Osteoblast (primary cell): Measurements from ENCODE around the gene TOP1. TPM values are rescaled to one million over a fixed set of nuclear protein-coding genes. Genes with fewer than 3 reads are reported as not detected.

Experiments used
- DNase-seq: peaks from one replicate; pipeline ENCODE4 v3.0.0; 2011; ENCODE audit warnings: low spot score, mixed read lengths; ENCODE audit not compliant: insufficient read length; ENCODE audit errors: missing footprints
- H2AFZ ChIP-seq: 2 replicates; pipeline ENCODE4 v1.6.0; 2011; ENCODE audit warnings: mild to moderate bottlenecking, low read length
- H3K27ac ChIP-seq: 2 replicates; pipeline ENCODE4 v1.5.1; 2011; ENCODE audit warnings: mild to moderate bottlenecking, low read depth, low read length, moderate library complexity
- H3K27me3 ChIP-seq: 2 replicates; pipeline ENCODE4 v1.6.0; 2012; ENCODE audit warnings: mild to moderate bottlenecking, control low read depth, inconsistent platforms, low read length, moderate library complexity; ENCODE audit not compliant: insufficient read depth
- H3K36me3 ChIP-seq: 2 replicates; pipeline ENCODE4 v1.5.1; 2011; ENCODE audit warnings: mild to moderate bottlenecking, low read length, control low read depth, moderate library complexity; ENCODE audit not compliant: insufficient read depth
- H3K4me1 ChIP-seq: 2 replicates; pipeline ENCODE4 v1.5.1; 2011; ENCODE audit warnings: mild to moderate bottlenecking, low read length, control low read depth, moderate library complexity; ENCODE audit not compliant: insufficient read depth
- H3K4me2 ChIP-seq: 2 replicates; pipeline ENCODE4 v1.6.0; 2011; ENCODE audit warnings: mild to moderate bottlenecking, low read length; ENCODE audit not compliant: insufficient read depth
- H3K4me3 ChIP-seq: fragments of 200-600 bp; sonication (generic); 3 replicates; pipeline ENCODE4 v1.5.1; 2012; ENCODE audit warnings: mild to moderate bottlenecking, low read length, inconsistent platforms; ENCODE audit not compliant: insufficient read depth
- H3K79me2 ChIP-seq: 2 replicates; pipeline ENCODE4 v1.6.0; 2012; ENCODE audit warnings: mild to moderate bottlenecking, low read length, control low read depth, inconsistent platforms; ENCODE audit not compliant: insufficient read depth
- H3K9me3 ChIP-seq: 2 replicates; pipeline ENCODE4 v1.5.1; 2011; ENCODE audit warnings: low read depth, low read length, control low read depth
- H4K20me1 ChIP-seq: 2 replicates; pipeline ENCODE4 v1.6.0; 2012; ENCODE audit warnings: mild to moderate bottlenecking, low read length, control low read depth; ENCODE audit not compliant: insufficient read depth
- total RNA-seq: library from RNA; depleted of rRNA; stranded (reverse); fragments of >200 nt; gene quantifications from 2 replicates; pipeline ENCODE4 v1.2.3, GENCODE V29; 2012
- TF ChIP-seq, protein P1 (sequence below): IDR thresholded peaks from 2 replicates; pipeline ENCODE4 v1.5.1; 2011; ENCODE audit warnings: mild to moderate bottlenecking, low read depth, low read length, moderate library complexity; ENCODE audit errors: extremely low read depth

The TOP1 gene
- total RNA-seq, 1 donor: 10.5 TPM

DNA sequence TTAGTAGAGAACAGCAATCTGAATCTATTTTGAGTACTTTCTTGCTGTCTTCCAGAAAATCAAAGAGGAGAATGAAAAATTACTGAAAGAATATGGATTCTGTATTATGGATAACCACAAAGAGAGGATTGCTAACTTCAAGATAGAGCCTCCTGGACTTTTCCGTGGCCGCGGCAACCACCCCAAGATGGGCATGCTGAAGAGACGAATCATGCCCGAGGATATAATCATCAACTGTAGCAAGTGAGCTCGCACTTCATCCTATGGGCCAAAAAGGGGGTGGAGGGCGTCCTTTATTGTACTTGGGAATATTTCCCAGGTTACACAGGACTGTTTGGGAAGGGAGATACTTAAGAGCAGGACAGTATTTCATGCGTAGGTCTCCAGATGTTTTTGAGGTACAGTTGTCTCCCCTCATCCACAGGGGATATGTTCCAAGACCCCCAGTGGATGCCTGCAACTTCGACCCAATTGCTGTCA lies 71.4 kb downstream of the TOP1 start:
- no peak overlapping the region for H3K27ac ChIP-seq
- peaks cover 13% of the 10 kb centered on the region for H3K4me1 ChIP-seq
- DNase-seq: no peak
- no peaks in the 10 kb centered on the region for H4K20me1 ChIP-seq
- no peak overlapping the region for H3K4me3 ChIP-seq
- H3K36me3 ChIP-seq: peaks cover 81% of the 10 kb centered on the region
- TF ChIP-seq, protein P1, sequence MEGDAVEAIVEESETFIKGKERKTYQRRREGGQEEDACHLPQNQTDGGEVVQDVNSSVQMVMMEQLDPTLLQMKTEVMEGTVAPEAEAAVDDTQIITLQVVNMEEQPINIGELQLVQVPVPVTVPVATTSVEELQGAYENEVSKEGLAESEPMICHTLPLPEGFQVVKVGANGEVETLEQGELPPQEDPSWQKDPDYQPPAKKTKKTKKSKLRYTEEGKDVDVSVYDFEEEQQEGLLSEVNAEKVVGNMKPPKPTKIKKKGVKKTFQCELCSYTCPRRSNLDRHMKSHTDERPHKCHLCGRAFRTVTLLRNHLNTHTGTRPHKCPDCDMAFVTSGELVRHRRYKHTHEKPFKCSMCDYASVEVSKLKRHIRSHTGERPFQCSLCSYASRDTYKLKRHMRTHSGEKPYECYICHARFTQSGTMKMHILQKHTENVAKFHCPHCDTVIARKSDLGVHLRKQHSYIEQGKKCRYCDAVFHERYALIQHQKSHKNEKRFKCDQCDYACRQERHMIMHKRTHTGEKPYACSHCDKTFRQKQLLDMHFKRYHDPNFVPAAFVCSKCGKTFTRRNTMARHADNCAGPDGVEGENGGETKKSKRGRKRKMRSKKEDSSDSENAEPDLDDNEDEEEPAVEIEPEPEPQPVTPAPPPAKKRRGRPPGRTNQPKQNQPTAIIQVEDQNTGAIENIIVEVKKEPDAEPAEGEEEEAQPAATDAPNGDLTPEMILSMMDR: no peak
- H2AFZ ChIP-seq: no peak overlapping the region
- H3K27me3 ChIP-seq: no peaks in the 10 kb centered on the region
- no peak overlapping the region for H3K4me2 ChIP-seq
- no peaks in the 10 kb centered on the region for H3K9me3 ChIP-seq
- H3K79me2 ChIP-seq: no peaks in the 10 kb centered on the region

- no peaks in the 10 kb centered on the region for H3K79me2 ChIP-seq
- H3K9me3 ChIP-seq: no peaks in the 10 kb centered on the region
- TF ChIP-seq, protein P1: no peak
- peaks cover 72% of the 10 kb centered on the region for H3K36me3 ChIP-seq
- H3K4me3 ChIP-seq: no peak overlapping the region
- H3K4me1 ChIP-seq: peaks cover 11% of the 10 kb centered on the region
- no peaks in the 10 kb centered on the region for H3K27me3 ChIP-seq
- no peak overlapping the region for H3K27ac ChIP-seq
- no peak overlapping the region for H3K4me2 ChIP-seq
- H2AFZ ChIP-seq: no peak overlapping the region
- H4K20me1 ChIP-seq: no peaks in the 10 kb centered on the region
- no peak for DNase-seq
These were observed 73.0 kb downstream of the TOP1 start for GRCh38 chr20:41101660-41102059.

DNA sequence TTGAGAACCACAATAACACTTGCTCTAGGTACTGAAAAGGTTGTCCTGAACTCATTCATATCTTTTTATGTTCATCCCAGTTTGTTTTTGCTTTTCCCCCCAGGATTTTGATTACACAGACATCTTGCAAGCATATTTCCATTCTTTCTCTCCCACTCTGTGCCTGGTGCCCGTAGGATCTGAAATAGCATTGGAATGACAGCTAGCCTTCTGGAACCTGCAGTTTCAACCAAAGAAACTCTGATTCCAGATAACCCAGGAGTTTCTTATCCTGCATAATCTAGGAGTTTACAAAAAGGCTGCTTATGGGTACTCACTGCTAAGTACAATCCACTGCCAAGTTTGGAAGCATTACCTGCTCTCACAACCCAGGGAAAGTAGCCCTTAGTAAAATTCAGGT lies 79.9 kb downstream of the TOP1 start:
- Histone ChIP-seq H3K4me1 (no peaks in the 10 kb centered on the region), H3K4me2 (no peak overlapping the region), H3K4me3 (no peak overlapping the region), H3K27ac (no peak overlapping the region), H2AFZ (no peak overlapping the region), H4K20me1 (no peaks in the 10 kb centered on the region), H3K36me3 (peaks cover 51% of the 10 kb centered on the region), H3K79me2 (peaks cover 2% of the 10 kb centered on the region), H3K9me3 (no peaks in the 10 kb centered on the region), H3K27me3 (no peaks in the 10 kb centered on the region)
- DNase-seq: no peak
- TF ChIP-seq, protein P1: no peak

GRCh38 chr20:41110012-41110411 lies 81.4 kb downstream of the TOP1 start:
- Histone ChIP-seq H3K4me1 (no peaks in the 10 kb centered on the region), H3K9me3 (no peaks in the 10 kb centered on the region), H3K27ac (no peak overlapping the region), H3K4me3 (no peak overlapping the region), H3K4me2 (no peak overlapping the region), H4K20me1 (no peaks in the 10 kb centered on the region), H3K36me3 (peaks cover 54% of the 10 kb centered on the region), H3K27me3 (no peaks in the 10 kb centered on the region), H3K79me2 (peaks cover 2% of the 10 kb centered on the region), H2AFZ (no peak overlapping the region)
- TF ChIP-seq, protein P1: no peak
- DNase-seq: no peak
